Fibroblast of lung (primary cell): ENCODE results near the gene LRRC47. TPM values are rescaled to one million over a fixed set of nuclear protein-coding genes. Genes with fewer than 3 reads are reported as not detected.
A peak's percentile ranks its signal among the peaks of the same experiment; 100 is the strongest.

ENCODE experiments used
- DNase-seq, 2 donors: peaks; one replicate each; pipeline versions ENCODE4 v3.0.0 to v3.0.0-alpha.2; 2010; ENCODE audit warnings: low read depth in 2 of 2
- H2AFZ ChIP-seq: 2 replicates; pipeline ENCODE4 v1.5.1; 2012; ENCODE audit warnings: low read length, control low read depth, inconsistent platforms
- H3K27ac ChIP-seq: 2 replicates; pipeline ENCODE4 v1.5.1; 2011; ENCODE audit warnings: low read length, control low read depth; ENCODE audit not compliant: insufficient read depth
- H3K27me3 ChIP-seq: 2 replicates; pipeline ENCODE4 v1.5.1; 2011; ENCODE audit warnings: mild to moderate bottlenecking, low read length; ENCODE audit not compliant: control insufficient read depth, insufficient read depth
- H3K36me3 ChIP-seq: 2 replicates; pipeline ENCODE4 v1.5.1; 2011; ENCODE audit warnings: low read length; ENCODE audit not compliant: control insufficient read depth, insufficient read depth
- H3K4me1 ChIP-seq: 2 replicates; pipeline ENCODE4 v1.5.1; 2011; ENCODE audit warnings: low read length; ENCODE audit not compliant: control insufficient read depth, insufficient read depth; ENCODE audit errors: extremely low read depth
- H3K4me2 ChIP-seq: 2 replicates; pipeline ENCODE4 v1.5.1; 2011; ENCODE audit warnings: low read length, control low read depth; ENCODE audit not compliant: insufficient read depth; ENCODE audit errors: extremely low read depth
- H3K4me3 ChIP-seq, 4 experiments: fragments of 200-600 bp in 1 of 4; sonication (generic) in 1 of 4; replicated peaks in 1 of 4; 2 replicates each; pipeline ENCODE4 v1.5.1; 2011 to 2016; ENCODE audit warnings: low read length in 4 of 4, low read depth in 3 of 4, mild to moderate bottlenecking in 3 of 4, control low read depth in 2 of 4, inconsistent platforms in 1 of 4, mixed read lengths in 1 of 4; ENCODE audit not compliant: insufficient read depth in 1 of 4; ENCODE audit errors: control extremely low read depth in 1 of 4
- H3K79me2 ChIP-seq: 2 replicates; pipeline ENCODE4 v1.5.1; 2012; ENCODE audit warnings: mild to moderate bottlenecking, low read length, inconsistent platforms; ENCODE audit not compliant: control insufficient read depth, insufficient read depth
- H3K9ac ChIP-seq: 2 replicates; pipeline ENCODE4 v1.5.1; 2011; ENCODE audit warnings: mild to moderate bottlenecking, low read length, control low read depth; ENCODE audit not compliant: insufficient read depth
- H3K9me3 ChIP-seq: 2 replicates; pipeline ENCODE4 v1.5.1; 2012; ENCODE audit warnings: low read depth, low read length; ENCODE audit not compliant: control insufficient read depth, insufficient read depth
- H4K20me1 ChIP-seq: 2 replicates; pipeline ENCODE4 v1.5.1; 2011; ENCODE audit warnings: low read length; ENCODE audit not compliant: control insufficient read depth, insufficient read depth; ENCODE audit errors: extremely low read depth
- CTCF ChIP-seq, 2 donors: IDR thresholded peaks in 1 of 2; conservative IDR thresholded peaks in 1 of 2; 1 replicate in 1 of 2; 2 replicates in 1 of 2; pipeline ENCODE4 v1.5.1; 2011 to 2012; ENCODE audit warnings: low read length in 2 of 2, control low read depth in 1 of 2, inconsistent platforms in 1 of 2, low read depth in 1 of 2, mild to moderate bottlenecking in 1 of 2
- EZH2 ChIP-seq: IDR thresholded peaks from 2 replicates; pipeline ENCODE4 v1.5.1; 2012; ENCODE audit warnings: low read length, control low read depth, mild to moderate bottlenecking; ENCODE audit errors: missing control alignments
- polyA minus RNA-seq: library from RNA; depleted of rRNA, polyadenylated mRNA; stranded (reverse); fragments of >200 nt; gene quantifications from 2 replicates; pipeline ENCODE4 v1.2.3, GENCODE V29; 2011; ENCODE audit warnings: low replicate concordance
- polyA plus RNA-seq, 2 donors: library from polyadenylated mRNA; depleted of rRNA in 1 of 2; stranded (reverse) in 1 of 2; unstranded in 1 of 2; fragments of >200 nt; gene quantifications; 2 replicates each; pipeline ENCODE4 v1.2.1, GENCODE V29; 2011 to 2012; ENCODE audit warnings: missing spikeins in 1 of 2
- total RNA-seq: library from RNA; depleted of rRNA; stranded (reverse); fragments of >200 nt; gene quantifications from 2 replicates; pipeline ENCODE4 v1.2.1, GENCODE V29; 2014

Gene LRRC47
- 25.1 and 26.7 TPM in 2 replicates for total RNA-seq
- 28.8 and 32.4 TPM in 2 replicates for polyA plus RNA-seq
- polyA plus RNA-seq (2012), result 29.8 and 30.4 TPM in 2 replicates
- 9.9 and 11.0 TPM in 2 replicates for polyA minus RNA-seq

GRCh38 chr1:3796215-3797061 is at the start of gene LRRC47:
LRRC47 (minus strand) TSS chr1:3796498; CDS start chr1:3796476, 22 bp downstream.
- H3K36me3 ChIP-seq, result no peaks in the 10 kb centered on the region
- peak; percentile 90 to 92 for DNase-seq
- TF ChIP-seq EZH2 (no peak), CTCF (conservative IDR thresholded peaks at IDR 0.05 in 1 of 2, IDR thresholded peaks at IDR 0.05 in 1 of 2; ENCODE audit: low read depth in 1 of 2, low read length in 2 of 2) (no peak)
- H3K27me3 ChIP-seq, result no peaks in the 10 kb centered on the region
- peaks cover 42% of the 10 kb centered on the region for H3K79me2 ChIP-seq
- H3K4me2 ChIP-seq, result peak within 1 kb of the TSS; percentile 81
- H3K9ac ChIP-seq, result peak within 1 kb of the TSS; percentile 92
- peak within 1 kb of the TSS; percentile 99 for H2AFZ ChIP-seq
- H4K20me1 ChIP-seq, result peaks cover 3% of the 10 kb centered on the region
- H3K4me3 ChIP-seq, result peak within 1 kb of the TSS; percentile 81 to 87 (median 85)
- peaks cover 5% of the 10 kb centered on the region for H3K4me1 ChIP-seq
- H3K9me3 ChIP-seq, result no peaks in the 10 kb centered on the region
- H3K27ac ChIP-seq, result peak within 1 kb of the TSS; percentile 73

- H3K27me3 ChIP-seq, result no peaks in the 10 kb centered on the region
- H3K27ac ChIP-seq, result no peak overlapping the region
- H4K20me1 ChIP-seq, result no peaks in the 10 kb centered on the region
- H3K79me2 ChIP-seq, result no peaks in the 10 kb centered on the region
- H2AFZ ChIP-seq, result no peak overlapping the region
- TF ChIP-seq CTCF (conservative IDR thresholded peaks at IDR 0.05 in 1 of 2, IDR thresholded peaks at IDR 0.05 in 1 of 2; ENCODE audit: low read depth in 1 of 2, low read length in 2 of 2), result no peak
- TF ChIP-seq EZH2, result no peak
- no peaks in the 10 kb centered on the region for H3K4me1 ChIP-seq
- H3K36me3 ChIP-seq, result peaks cover 4% of the 10 kb centered on the region
- H3K9ac ChIP-seq, result no peak overlapping the region
- H3K4me3 ChIP-seq, result no peak overlapping the region
- H3K4me2 ChIP-seq, result no peak overlapping the region
- no peak for DNase-seq
- H3K9me3 ChIP-seq, result no peaks in the 10 kb centered on the region
These were observed 46.6 kb upstream of the LRRC47 start for GRCh38 chr1:3842912-3843311.

- Histone ChIP-seq H3K4me1 (no peaks in the 10 kb centered on the region), H3K9me3 (no peaks in the 10 kb centered on the region), H3K4me3 (no peak overlapping the region), H2AFZ (no peak overlapping the region), H3K27me3 (no peaks in the 10 kb centered on the region), H3K79me2 (no peaks in the 10 kb centered on the region), H4K20me1 (no peaks in the 10 kb centered on the region), H3K4me2 (no peak overlapping the region), H3K27ac (no peak overlapping the region), H3K9ac (no peak overlapping the region), H3K36me3 (peaks cover 4% of the 10 kb centered on the region)
- DNase-seq, result no peak
- TF ChIP-seq EZH2 (no peak), CTCF (conservative IDR thresholded peaks at IDR 0.05 in 1 of 2, IDR thresholded peaks at IDR 0.05 in 1 of 2; ENCODE audit: low read depth in 1 of 2, low read length in 2 of 2) (no peak)
These were observed 45.2 kb upstream of the LRRC47 start for GRCh38 chr1:3841491-3841890.
